ENCODE results near the gene CLN3.
"Not testable (repeated sequence)": the region's sequence is repeated elsewhere in the genome, so short reads cannot be mapped to it uniquely, and the experiment has no call there.

The CLN3 gene

DNA sequence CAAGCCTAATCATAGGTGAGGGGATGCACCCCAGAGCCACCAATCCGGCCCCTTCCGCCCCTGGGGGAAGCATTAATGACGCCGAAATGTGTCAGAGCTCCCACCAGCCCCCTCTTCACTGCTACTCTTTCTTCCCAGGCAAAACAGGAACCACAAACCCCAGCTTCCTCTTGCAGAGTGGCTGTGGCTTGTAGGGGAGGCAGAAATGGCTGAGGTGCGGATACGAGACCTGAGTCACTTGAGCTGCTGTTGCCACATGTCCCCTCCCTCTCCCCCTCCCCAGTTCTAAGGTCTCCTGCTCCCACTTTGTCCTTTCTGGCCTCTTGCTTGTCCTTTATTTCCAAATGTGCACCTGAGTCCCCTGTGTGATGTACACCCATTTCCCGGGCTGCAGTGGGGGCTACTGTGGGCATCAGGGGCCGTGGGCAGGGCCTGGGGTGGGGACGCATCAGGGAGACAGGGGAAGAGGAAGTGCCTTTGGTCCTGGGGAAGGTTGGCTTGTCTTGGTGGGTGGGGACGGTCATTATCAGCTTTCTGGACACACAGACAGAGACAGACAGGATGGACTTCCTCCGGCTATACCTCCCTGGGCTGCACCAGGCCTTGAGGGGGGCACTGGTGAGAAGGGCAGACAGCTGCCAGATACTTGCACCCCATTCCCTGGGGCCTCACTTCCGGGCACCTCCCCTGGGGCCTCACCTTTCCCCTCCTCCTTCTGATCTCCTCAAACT lies 2.4 kb upstream of the CLN3 start, which contains the start of gene APOBR:
APOBR (plus strand) TSS at position 523 of the 731 bp plus-strand sequence; CDS start at position 562, 39 bp downstream.
- DNase-seq, result peak; percentile 2

GRCh38 chr16:28492511-28492910 lies 637 bp upstream of the CLN3 start:
- DNase-seq, result no peak

DNA sequence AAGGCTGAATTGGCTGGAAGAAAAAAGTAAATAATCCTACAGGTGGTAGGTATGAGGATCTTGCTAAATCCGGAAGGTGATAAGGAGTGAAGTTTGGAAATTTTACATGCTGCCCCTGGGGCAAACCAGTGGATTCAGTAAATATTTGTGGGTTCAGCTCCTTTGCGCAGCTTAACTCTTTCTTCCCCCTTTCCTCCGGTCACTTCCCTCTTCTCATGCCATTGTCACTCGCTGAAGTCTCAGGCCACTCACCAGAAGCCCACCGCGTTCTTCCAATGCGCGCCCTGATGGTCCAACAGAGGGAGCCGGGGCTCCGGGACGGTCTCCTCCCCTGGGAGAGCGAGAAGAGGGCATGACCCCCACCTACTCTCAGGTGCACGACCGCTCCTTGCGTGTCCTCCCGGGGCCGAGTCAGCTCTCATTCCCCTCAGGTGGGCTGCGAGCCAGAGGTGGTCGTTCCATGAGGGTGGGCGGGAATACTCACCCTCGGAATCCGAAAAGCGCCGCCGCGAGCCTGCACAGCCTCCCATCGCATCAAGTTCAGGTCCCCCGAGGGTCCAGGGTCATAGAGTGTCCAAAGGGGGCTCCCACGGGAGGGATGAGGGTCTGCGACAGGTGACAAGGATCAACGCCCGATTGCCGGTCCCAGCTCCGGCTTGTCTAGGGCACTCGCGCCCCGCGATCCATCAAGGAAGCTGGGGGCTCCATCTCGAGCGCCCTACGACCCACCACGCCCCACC lies 474 bp downstream of the CLN3 start:
- DNase-seq, result no peak

DNA sequence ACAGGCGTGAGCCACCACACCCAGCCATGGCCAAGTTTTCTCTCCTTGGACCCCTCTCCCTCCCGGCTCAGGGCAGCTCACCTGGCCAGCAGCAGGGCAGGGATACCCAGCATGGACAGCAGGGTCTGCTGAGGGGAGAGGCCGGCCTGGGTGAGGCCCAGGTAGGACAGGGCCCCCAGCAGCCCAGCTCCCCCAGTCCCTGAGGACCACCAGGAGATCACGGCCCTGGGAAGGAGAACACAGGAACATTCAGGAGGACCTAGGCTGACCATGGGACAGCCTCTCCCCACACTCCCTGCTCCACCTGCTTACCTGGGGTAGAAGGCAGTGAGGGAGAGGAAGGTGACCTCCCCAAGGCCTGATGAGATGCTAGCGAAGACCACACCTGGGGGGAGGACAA lies 5.6 kb downstream of the CLN3 start:
- no peak for DNase-seq

DNA sequence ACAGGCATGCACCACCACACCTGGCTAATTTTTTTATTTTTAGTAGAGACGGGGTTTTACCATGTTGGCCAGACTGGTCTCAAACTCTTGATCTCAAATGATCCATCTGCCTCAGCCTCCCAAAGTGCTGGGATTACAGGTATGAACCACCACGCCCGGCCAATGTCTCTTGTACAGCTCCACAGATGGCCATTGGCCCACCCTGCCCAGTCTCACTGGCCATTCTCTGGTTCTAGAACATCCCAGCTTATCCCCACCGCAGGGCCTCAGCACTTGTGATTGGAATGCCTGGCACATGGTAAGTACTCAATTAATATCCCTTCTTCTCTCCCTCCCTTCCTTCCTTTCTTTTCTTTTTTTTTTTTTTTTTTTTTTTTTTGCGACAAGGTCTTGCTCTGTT lies 8.5 kb downstream of the CLN3 start:
- DNase-seq, result not testable (repeated sequence)

DNA sequence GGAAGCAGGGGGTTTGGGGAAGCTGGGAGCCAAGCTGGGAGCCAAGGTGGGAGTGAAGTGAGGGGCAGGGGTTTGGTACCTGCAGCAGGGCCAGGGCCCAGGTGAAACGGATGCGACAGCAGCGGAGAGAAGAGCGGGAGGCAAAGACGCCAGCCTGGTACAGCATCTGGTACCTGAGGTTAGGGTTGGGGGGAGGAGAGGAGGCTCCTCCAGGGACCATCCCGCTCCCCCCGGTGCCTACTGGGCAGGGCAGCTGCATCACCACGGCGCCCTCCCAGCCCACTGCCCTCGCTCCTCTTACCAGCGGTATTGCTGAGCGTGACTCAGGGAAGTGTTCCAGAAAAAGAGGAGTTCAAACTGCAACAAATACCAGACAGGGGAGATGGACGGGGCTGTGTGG lies 9.8 kb downstream of the CLN3 start:
- no peak for DNase-seq

DNA sequence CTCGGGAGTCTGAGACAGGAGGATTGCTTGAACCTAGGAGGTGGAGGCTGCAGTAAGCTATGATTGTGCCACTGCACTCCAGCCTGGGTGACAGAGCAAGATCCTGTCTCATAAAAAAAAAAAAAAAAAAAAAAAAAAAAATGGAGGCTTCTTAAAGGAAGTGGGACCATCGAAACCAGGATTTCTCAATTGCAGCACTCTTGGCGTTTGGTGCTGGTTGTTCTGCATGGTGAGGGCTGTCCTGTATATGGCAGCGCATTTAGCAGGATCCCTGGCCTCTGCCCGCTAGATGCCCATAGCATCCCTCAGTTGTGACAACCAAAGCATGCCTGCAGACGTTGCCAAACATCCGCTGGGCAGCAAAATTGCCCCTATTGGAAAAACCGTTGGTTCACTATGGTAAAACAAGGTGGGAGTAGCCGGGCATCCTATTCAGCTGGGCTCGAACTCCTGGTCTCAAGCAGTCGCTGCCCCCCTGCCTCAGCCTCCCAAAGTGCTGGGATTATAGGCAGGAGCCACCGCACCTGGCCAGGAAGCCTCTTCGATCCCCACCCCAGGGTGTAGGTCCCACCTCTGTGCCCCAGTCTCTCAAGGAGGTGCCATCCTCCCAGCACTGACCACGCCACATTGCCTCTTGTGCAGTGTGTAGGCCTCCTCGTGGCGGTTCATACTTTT lies 13.2 kb downstream of the CLN3 start:
- no peak for DNase-seq

DNA sequence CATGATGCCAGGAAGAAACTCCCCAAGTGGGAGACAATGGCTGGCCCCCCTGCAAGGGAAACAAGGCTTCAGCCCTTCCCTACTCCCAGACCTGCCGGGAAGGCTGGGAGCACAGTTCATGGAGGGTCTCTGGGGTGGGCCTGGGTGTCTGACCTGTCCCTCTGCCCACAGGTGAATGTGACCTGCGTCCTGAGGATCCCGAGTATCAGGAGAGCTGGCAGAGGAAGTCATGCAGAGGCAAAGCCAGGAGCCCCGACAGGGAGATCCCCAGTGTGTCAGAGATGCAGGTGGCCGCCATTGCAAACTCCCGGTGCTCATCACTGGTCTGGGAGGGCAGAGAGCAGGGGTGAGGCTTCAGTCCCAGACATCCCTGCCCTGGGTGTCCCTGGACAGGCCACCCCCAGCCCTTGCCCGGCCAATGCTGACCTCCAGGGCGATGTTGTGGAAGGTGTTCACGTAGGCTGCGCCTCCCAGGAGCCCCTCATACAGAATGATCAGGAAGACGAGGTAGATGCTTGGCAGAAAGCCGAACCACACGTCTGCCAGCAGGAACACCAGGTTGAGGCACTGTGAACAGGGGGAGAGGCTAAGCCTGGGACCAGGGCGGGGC lies 14.5 kb downstream of the CLN3 start:
- no peak for DNase-seq

DNA sequence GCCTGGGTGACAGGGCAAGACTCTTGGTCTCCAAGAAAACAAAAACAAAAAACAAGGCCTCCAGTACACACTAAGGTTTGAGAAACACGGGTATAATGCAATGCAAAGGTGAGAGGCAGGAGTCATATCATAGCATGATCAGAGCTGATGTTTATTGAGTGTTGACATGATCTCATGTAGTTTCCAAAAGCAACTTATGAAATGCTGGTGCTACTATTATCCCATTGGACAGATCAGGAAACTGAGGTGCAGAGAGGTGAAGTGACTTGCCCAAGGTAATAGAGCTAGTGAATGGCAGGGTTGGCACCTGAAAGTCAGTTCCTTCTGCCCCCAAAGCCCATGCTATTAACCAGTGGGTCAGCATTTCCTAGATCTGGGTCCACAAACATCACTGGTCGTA lies 16.7 kb downstream of the CLN3 start:
- no peak for DNase-seq

DNA sequence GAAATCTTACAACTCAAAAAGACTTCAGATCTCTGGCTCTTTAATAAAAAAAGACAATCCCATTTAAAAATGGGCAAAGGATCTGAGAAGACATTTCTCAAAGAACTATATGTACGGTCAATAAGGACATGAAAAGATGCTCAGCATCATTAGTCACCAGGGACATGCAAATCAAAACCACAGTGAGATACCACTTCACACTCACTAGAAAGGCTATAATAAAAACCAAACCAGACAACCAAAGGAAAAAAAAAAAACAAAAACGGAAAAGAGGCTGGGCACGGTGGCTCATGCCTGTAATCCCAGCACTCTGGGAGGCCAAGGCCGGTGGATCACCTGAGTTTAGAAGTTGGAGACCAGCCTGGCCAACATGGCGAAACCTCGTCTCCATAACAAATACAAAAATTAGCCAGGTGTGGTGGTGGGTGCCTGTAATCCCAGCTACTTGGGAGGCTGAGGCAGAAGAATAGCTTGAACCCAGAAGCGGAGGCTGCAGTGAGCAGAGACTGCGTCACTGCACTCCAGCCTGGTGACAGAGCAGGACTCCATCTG lies 18.1 kb downstream of the CLN3 start:
- no peak for DNase-seq

GRCh38 chr16:28447081-28447480 lies 44.8 kb downstream of the CLN3 start:
- DNase-seq, result not testable (repeated sequence)

GRCh38 chr16:28446388-28446787 lies 45.5 kb downstream of the CLN3 start:
- not testable (repeated sequence) for DNase-seq

- DNase-seq, result not testable (repeated sequence)
These were observed 47.9 kb downstream of the CLN3 start for GRCh38 chr16:28443943-28444342.

DNA sequence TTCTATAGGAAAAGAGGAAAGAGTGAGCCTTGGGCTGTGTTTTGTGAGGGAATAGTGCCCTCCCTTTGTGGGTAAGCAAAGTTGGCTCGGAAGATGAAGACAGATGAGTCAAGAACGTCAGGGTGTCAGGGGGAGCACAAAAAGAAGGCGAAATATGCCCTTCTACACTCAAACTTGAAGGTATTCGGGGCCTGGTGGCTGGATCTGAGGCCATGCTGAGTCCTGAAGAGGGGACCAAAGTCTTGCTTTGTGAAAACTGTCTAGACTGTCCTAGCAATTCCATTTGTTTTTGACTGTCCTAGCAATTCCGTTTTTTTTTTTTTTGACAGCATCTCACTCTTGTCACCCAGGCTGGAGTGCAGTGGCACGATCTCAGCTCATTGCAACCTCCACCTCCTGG lies 53.0 kb downstream of the CLN3 start:
- DNase-seq, result not testable (repeated sequence)

DNA sequence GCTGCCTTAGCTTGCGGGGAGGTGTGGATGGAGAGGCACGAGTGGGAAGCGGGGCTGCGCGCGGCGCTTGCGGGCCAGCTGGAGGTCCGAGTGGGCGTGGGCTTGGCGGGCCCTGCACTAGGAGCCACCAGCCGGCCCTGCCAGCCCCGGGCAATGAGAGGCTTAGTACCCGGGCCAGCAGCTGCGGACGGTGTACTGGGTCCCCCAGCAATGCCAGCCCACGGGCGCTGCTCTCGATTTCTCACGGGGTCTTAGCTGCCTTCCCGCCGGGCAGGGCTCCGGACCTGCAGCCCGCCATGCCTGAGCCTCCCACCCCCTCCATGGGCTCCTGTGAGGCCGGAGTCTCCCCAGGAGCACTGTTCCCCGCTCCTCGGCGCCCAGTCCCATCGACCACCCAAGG lies 56.5 kb downstream of the CLN3 start:
- DNase-seq, result not testable (repeated sequence)

Data from NCI-H1694 treated with DMSO at 0.1 percent for 48 hours (cell line).